Measurements from ENCODE around the gene PIGC.

PIGC gene

DNA sequence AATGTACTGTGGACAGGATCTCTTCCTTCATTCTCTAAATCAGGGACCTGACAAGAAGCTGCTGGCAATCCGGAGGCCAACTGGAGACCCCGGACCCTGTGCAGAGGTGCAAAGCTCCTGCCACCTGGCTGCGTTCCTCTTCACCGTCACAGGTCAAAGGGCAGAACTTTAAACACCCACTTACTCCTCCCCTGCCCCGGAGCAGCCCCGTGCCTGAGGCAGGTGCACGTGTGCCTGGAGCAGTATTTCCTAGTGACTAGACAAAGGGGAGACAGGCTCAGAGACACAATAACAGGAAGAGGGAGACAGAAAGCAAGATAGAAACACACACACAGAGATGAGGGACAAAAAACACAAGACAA lies 6.6 kb upstream of the PIGC start:
- Histone ChIP-seq H3K36me3 (no peaks in the 10 kb centered on the region), H3K4me3 (ENCODE audit: low read depth, low read length) (no peak overlapping the region), H3K27me3 (ENCODE audit: insufficient read depth, low read depth, severe bottlenecking) (peaks cover 58% of the 10 kb centered on the region), H3K9me3 (ENCODE audit: severe bottlenecking) (no peaks in the 10 kb centered on the region), H3K27ac (no peak overlapping the region)
- TF ChIP-seq, protein P1, sequence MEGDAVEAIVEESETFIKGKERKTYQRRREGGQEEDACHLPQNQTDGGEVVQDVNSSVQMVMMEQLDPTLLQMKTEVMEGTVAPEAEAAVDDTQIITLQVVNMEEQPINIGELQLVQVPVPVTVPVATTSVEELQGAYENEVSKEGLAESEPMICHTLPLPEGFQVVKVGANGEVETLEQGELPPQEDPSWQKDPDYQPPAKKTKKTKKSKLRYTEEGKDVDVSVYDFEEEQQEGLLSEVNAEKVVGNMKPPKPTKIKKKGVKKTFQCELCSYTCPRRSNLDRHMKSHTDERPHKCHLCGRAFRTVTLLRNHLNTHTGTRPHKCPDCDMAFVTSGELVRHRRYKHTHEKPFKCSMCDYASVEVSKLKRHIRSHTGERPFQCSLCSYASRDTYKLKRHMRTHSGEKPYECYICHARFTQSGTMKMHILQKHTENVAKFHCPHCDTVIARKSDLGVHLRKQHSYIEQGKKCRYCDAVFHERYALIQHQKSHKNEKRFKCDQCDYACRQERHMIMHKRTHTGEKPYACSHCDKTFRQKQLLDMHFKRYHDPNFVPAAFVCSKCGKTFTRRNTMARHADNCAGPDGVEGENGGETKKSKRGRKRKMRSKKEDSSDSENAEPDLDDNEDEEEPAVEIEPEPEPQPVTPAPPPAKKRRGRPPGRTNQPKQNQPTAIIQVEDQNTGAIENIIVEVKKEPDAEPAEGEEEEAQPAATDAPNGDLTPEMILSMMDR (IDR thresholded peaks at IDR 0.05; ENCODE audit: low read depth, low read length), result no peak
- no peak for DNase-seq

DNA sequence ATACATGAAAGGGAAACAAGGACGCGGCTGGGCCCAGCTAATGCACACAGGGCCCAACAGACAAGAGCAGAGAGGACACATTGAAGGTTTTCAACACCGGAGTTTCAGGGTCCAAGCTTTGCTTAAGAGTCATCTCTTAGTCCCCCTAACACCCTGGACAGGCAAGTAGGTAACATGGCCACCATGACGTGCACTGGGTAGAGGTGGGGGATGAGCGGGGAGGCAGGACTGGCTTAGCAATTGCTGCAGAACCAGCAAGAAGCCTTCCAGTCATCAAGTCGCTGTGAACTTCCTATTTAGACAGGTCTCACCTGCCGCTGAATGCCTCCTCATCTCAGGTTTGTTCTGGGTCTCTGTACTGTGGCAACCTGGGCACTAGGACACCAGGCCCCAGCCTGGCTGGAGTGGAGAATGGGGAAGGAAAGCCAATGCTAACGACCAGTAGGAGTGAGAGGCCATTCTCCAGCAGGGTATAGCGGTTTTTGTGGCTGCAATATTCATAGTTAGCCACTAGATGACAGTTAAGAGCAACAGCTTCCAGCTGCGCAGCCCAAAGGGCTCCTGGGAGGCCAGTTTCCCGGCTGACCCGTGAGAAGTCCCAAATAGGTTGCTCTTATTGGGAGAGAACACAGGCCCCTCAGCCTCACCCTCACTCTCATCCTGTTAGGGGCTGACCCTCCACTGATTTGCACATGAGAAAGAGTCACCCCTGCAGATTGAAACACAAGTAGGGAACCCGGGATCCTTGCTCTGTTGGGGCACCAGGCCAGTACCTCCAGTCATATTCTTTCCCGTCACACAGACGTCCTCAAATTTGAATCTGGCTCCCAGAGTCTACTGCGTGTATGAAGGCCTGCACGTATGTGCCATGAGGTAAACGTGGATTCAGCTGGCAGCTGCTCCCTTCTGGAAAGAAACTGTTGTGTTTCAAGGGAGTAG lies 6.0 kb upstream of the PIGC start:
- Histone ChIP-seq H3K27ac (no peak overlapping the region), H3K36me3 (no peaks in the 10 kb centered on the region), H3K4me3 (ENCODE audit: low read depth, low read length) (no peak overlapping the region), H3K9me3 (ENCODE audit: severe bottlenecking) (no peaks in the 10 kb centered on the region), H3K27me3 (ENCODE audit: insufficient read depth, low read depth, severe bottlenecking) (peaks cover 58% of the 10 kb centered on the region)
- DNase-seq, result peak; percentile 57
- TF ChIP-seq, protein P1 (IDR thresholded peaks at IDR 0.05; ENCODE audit: low read depth, low read length), result peak; percentile 96

DNA sequence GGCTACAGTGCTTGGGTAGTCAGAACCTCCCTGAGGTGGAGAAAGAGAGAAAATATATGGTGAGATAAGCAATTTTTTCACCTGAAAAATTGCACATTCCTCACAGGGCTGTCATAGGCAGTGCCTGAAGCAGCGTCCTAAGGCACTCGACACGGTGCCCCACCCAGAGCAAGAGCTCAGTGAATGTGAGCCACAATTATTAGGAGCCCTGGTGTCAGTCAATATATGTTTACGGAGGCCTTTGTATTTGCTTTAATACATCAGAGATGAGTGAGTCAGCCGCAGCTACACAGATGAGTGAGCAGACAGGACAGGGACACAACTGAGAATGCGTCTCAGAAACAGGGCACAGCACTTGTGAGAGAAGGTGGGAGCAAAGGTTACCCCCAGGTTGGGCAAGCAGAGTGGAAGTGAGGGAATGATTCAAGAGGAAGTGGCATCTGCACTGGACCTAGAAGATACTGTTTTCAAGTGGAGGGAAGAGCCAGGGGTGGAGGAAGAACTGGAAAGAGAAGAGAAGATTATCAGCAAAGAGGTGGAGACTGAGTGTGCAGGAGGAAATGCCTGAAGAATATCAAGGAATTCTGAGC lies 5.2 kb upstream of the PIGC start:
- no peak for DNase-seq
- no peak overlapping the region for H3K4me3 ChIP-seq (ENCODE audit: low read depth, low read length)
- peaks cover 51% of the 10 kb centered on the region for H3K27me3 ChIP-seq (ENCODE audit: insufficient read depth, low read depth, severe bottlenecking)

DNA sequence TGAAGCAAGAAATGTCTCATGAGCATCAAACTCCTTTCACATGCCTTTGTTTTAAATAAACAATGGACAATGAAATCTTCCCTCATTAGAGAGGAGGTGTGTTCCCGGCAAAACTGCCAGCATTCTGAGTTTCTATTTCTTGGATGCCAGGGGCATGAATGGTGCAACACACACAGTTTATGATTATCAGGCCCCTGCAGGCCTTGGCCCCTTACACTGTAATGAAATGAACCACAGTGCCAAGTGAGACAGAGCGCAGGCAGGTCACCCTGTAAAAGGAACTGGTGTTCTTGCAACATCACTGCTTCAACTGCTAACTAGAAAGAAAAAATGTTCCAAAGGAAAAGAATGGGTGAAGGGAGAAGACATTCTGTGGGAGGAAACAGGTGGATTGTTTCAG lies 3.8 kb upstream of the PIGC start:
- no peak overlapping the region for H3K4me3 ChIP-seq (ENCODE audit: low read depth, low read length)
- no peak overlapping the region for H3K27ac ChIP-seq
- no peaks in the 10 kb centered on the region for H3K9me3 ChIP-seq (ENCODE audit: severe bottlenecking)
- no peaks in the 10 kb centered on the region; the same call in 1 of the 2 replicates for H3K36me3 ChIP-seq
- peaks cover 37% of the 10 kb centered on the region for H3K27me3 ChIP-seq (ENCODE audit: insufficient read depth, low read depth, severe bottlenecking)
- TF ChIP-seq, protein P1 (IDR thresholded peaks at IDR 0.05; ENCODE audit: low read depth, low read length), result no peak
- DNase-seq, result no peak

More for the DNA sequence above, 5.2 kb upstream of the PIGC start:
- Histone ChIP-seq H3K9me3 (ENCODE audit: severe bottlenecking) (no peaks in the 10 kb centered on the region), H3K36me3 (no peaks in the 10 kb centered on the region), H3K27ac (no peak overlapping the region)
- TF ChIP-seq, protein P1 (IDR thresholded peaks at IDR 0.05; ENCODE audit: low read depth, low read length), result no peak

DNA sequence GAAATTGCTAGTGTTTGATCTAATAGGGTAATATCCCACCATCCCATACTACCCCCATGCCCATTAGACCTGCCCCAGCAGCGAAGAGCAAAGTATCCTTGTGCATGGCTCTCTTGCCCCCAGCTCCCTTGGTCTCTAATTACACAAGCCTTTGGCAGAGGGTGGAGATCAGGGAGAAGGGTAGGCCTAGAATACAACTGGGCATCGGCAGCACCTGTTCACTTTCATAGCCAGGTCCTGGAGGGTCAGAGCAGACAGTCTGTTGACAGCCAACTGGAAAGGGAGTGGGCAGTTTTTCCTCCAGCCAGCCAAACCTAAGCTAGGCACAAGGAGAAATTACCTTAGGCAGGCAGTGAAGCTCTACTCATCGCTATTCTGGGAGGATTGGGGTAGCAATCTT lies 2.7 kb upstream of the PIGC start:
- Histone ChIP-seq H3K9me3 (ENCODE audit: severe bottlenecking) (no peaks in the 10 kb centered on the region), H3K4me3 (ENCODE audit: low read depth, low read length) (no peak overlapping the region), H3K36me3 (peaks cover 3% of the 10 kb centered on the region; the same call in 1 of the 2 replicates), H3K27me3 (ENCODE audit: insufficient read depth, low read depth, severe bottlenecking) (peaks cover 29% of the 10 kb centered on the region), H3K27ac (no peak overlapping the region)
- TF ChIP-seq, protein P1 (IDR thresholded peaks at IDR 0.05; ENCODE audit: low read depth, low read length), result no peak
- DNase-seq, result no peak

Measured in WERI-Rb-1 (cell line).